Measurements from ENCODE around the gene GSG1L.

Gene GSG1L

DNA sequence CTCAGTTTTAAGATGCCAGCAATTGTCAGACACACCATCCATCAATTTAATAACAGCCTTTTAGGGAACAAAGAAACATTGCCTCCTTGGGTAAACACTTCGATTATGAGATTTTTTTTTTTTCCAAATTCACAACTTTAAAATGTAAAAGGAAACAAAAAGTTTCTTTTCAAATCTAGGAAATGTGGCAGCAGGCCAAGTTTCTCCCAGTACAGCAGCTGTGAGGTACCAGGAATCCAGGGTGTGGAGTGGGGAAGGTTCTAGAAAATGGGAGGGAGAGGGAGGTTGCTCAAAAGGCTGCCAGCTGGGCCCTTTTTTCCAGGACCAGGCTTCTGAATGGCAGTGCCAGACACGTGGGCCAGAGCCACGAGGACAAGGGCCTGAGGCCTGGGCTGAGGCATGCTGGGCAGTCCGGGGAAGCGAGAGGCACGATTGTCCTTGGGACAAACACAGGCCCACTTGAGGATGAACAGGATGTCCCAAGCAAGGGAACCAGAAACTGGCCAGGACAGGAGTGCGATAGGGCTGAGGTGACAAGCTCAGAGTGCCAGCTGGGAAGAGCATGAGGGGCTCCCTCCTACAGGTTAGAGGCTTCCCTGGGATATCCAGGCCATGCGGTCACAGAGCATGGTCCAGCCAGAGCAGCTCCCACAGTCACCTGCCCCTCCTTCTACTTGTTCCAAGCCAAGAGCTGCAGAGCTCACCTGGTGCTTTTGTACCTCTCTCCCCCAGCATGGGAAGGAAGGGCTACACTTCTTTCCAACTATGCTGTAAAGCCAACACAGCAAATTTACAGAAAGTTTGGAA is 298.4 kb downstream of the GSG1L start:
- no peak for DNase-seq (ENCODE audit: low read depth)
- TF ChIP-seq, protein P1, sequence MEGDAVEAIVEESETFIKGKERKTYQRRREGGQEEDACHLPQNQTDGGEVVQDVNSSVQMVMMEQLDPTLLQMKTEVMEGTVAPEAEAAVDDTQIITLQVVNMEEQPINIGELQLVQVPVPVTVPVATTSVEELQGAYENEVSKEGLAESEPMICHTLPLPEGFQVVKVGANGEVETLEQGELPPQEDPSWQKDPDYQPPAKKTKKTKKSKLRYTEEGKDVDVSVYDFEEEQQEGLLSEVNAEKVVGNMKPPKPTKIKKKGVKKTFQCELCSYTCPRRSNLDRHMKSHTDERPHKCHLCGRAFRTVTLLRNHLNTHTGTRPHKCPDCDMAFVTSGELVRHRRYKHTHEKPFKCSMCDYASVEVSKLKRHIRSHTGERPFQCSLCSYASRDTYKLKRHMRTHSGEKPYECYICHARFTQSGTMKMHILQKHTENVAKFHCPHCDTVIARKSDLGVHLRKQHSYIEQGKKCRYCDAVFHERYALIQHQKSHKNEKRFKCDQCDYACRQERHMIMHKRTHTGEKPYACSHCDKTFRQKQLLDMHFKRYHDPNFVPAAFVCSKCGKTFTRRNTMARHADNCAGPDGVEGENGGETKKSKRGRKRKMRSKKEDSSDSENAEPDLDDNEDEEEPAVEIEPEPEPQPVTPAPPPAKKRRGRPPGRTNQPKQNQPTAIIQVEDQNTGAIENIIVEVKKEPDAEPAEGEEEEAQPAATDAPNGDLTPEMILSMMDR (conservative IDR thresholded peaks at IDR 0.05; ENCODE audit: low read depth, low read length): no peak

DNA sequence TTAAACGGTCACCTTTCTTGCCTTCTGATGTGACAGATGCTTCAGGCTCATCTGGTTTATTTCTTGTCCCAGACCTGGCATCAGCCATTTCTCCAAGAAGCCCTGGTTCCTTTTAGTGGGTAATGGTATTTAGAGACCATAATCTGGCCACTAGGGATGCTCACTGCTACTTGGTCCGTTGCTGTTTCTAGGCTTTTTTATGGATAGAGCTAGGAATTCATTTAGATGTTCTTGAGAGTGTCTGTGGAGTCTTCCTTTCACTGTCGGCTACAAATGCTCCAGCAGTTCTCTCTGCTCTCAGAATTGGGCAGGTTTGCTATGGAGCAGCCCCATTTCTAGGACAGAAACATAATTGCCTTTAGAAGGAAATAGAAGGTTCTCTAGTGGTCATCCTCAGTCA is 299.1 kb downstream of the GSG1L start:
- no peak for DNase-seq (ENCODE audit: low read depth)

More for the DNA sequence above, 298.4 kb downstream of the GSG1L start:
- H3K4me3 ChIP-seq (ENCODE audit: low read length): no peak overlapping the region

DNA sequence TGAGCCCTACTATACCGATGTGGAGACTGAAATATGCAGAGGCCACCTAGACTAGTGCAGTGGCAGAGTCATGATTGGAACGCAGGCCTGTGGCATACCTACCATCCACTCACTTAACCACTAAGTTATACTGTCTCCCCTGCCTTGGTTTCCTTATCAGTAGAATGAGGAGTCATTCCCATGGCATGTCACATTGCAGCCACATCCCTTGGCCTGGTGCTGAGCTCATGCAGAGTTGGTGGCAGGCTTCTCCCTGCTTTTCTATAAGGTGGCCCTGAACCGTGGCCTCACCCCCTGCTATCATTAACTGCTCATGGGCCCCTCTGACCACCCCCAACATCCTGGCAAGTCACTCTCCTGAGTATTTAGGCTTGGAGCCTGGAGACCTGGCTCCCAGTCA is 301.1 kb downstream of the GSG1L start:
- TF ChIP-seq, protein P1 (conservative IDR thresholded peaks at IDR 0.05; ENCODE audit: low read depth, low read length): no peak
- DNase-seq (ENCODE audit: low read depth): no peak
- no peak overlapping the region for H3K4me3 ChIP-seq (ENCODE audit: low read length)

More for the DNA sequence above, 299.1 kb downstream of the GSG1L start:
- H3K4me3 ChIP-seq (ENCODE audit: low read length): no peak overlapping the region
- TF ChIP-seq, protein P1 (conservative IDR thresholded peaks at IDR 0.05; ENCODE audit: low read depth, low read length): no peak

DNA sequence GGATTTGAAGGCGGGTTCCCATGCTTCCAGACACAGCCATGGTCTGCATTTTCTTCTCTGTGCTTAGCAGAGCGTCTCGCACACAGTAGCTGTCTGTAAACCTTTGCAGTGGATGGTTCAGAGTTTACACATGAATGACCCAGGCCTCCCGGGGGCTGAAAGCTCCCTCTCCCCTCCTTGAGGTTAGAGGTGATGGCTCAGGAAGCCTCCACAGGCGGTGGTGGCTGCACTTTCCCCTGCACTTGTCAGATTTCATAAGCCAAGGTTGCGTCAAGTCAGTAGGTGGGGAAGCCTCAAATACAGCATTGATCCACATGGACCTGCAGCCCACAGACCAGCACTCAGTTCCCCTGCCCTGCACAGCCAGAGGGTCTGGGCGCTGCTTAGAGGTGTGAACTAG is 301.7 kb downstream of the GSG1L start:
- DNase-seq (ENCODE audit: low read depth): no peak
- H3K4me3 ChIP-seq (ENCODE audit: low read length): no peak overlapping the region
- TF ChIP-seq, protein P1 (conservative IDR thresholded peaks at IDR 0.05; ENCODE audit: low read depth, low read length): no peak

DNA sequence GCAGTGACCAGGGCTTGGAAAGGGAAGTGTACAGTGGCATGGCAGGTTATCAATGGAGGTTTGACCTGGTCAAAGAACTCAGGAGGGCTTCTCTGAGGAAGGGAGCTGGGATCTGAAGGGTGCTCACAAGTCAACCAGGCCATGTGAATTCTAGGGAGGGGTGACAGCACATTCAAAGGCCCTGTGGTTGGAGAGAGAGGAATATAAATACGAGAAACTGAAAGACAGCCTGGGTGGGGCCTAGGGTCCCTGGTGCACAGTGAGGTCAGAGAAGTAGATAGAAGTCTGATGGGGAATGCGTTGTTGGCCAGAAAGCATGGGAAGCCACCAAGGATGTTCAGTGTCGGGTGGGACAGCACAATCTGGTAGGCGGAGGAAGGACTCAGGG is 302.7 kb downstream of the GSG1L start:
- no peak for DNase-seq (ENCODE audit: low read depth)
- TF ChIP-seq, protein P1 (conservative IDR thresholded peaks at IDR 0.05; ENCODE audit: low read depth, low read length): no peak

DNA sequence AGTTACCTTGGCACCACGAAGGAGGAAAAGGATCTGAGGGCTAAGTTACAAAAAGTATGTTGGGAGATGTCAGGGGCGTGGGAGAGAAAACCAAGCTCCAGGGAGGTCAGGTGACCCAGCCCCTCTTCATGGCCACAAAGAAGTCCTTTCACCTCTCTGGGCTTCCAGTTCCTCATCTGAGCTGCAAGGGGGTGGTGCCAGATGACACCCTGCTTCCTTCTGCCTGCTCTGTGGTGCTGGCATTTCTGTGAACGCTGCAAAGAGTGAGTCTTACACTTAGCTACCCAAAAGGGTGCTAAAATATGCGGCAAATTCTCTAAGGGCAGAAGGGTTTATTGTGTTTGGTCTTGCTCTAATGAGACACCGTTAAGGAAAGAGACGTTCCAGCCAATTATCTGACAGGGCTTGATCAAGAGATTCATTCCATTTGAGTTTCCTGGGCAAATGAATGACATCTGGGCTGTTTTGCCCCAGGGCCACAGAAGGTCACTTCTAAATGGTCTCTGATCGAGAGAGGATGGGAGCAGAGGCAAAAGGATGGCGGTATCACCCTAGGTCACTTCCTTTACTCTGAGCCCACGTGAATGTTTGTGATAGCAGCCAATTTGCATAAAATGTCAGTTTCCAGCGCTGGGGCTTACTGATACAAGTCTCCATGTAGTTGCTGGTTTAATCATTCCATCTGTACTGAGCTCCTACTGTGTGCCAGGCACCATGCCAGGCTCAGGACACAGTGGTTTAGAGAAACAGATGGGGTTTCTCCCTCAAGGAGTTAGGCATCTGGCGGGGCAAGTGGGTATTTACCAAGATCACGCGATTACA is 303.3 kb downstream of the GSG1L start:
- TF ChIP-seq, protein P1 (conservative IDR thresholded peaks at IDR 0.05; ENCODE audit: low read depth, low read length): no peak
- no peak overlapping the region for H3K4me3 ChIP-seq (ENCODE audit: low read length)
- no peak for DNase-seq (ENCODE audit: low read depth)

More for the DNA sequence above, 302.7 kb downstream of the GSG1L start:
- no peak overlapping the region for H3K4me3 ChIP-seq (ENCODE audit: low read length)

Data from retinal pigment epithelial cell (primary cell).